B cell (primary cell): Measurements from ENCODE around the gene GET4. TPM values are rescaled to one million over a fixed set of nuclear protein-coding genes. Genes with fewer than 3 reads are reported as not detected.

Source experiments
- ATAC-seq: fragments of 200-7000 bp; cut with Tn5 transposase; one replicate; pipeline ENCODE4 v1.10.0; 2021; ENCODE audit warnings: low read depth, mild to moderate bottlenecking, moderate number of reproducible peaks, moderate library complexity
- CTCF ChIA-PET: fragments of 350-600 bp; sonication (Branson Sonifier 250); formaldehyde crosslinking; loops from one replicate; lab custom pipeline; 2021; ENCODE audit warnings: antibody characterized with exemption, inconsistent platforms; lab: Charles Lee
- POLR2A ChIA-PET: fragments of 350-600 bp; sonication (Branson Sonifier 250); formaldehyde crosslinking; loops from one replicate; lab custom pipeline; 2021; ENCODE audit warnings: antibody characterized with exemption; lab: Charles Lee
- DNase-seq: peaks from one replicate; pipeline ENCODE4 v3.0.0; 2013
- H2AFZ ChIP-seq: 2 replicates; pipeline ENCODE4 v1.6.1; 2012; ENCODE audit warnings: mild to moderate bottlenecking, low read depth, low read length; ENCODE audit not compliant: insufficient read depth, poor library complexity, severe bottlenecking
- H3K27ac ChIP-seq, 2 donors: 1 replicate in 1 of 2; 2 replicates in 1 of 2; pipeline ENCODE4 v1.5.1; 2012 to 2013; ENCODE audit warnings: low read length in 2 of 2, mild to moderate bottlenecking in 2 of 2, moderate library complexity in 1 of 2
- H3K27me3 ChIP-seq, 4 experiments: fragments of 200-600 bp in 1 of 4; sonication (generic) in 1 of 4; replicated peaks in 1 of 4; 1 replicate in 2 of 4; 2 replicates in 2 of 4; pipeline versions ENCODE4 v1.6.1 to v1.7.0; 2013 to 2016; ENCODE audit warnings: low read length in 3 of 4, mild to moderate bottlenecking in 2 of 4, mixed read lengths in 1 of 4, moderate library complexity in 1 of 4; ENCODE audit not compliant: insufficient read depth in 4 of 4, control insufficient read depth in 3 of 4; ENCODE audit errors: control extremely low read depth in 1 of 4
- H3K36me3 ChIP-seq, 2 experiments: replicated peaks in 1 of 2; 1 replicate in 1 of 2; 2 replicates in 1 of 2; pipeline versions ENCODE4 v1.6.1 to v1.7.1; 2013; ENCODE audit warnings: low read length in 1 of 2; ENCODE audit not compliant: insufficient read depth in 2 of 2, control insufficient read depth in 1 of 2; ENCODE audit errors: control extremely low read depth in 1 of 2, extremely low read depth in 1 of 2
- H3K4me1 ChIP-seq, 2 donors: fragments of 200-600 bp in 1 of 2; sonication (generic) in 1 of 2; 1 replicate in 1 of 2; 2 replicates in 1 of 2; pipeline versions ENCODE4 v1.5.1 to v1.6.1; 2013 to 2017; ENCODE audit warnings: low read length in 2 of 2; ENCODE audit not compliant: control insufficient read depth in 2 of 2, insufficient read depth in 2 of 2
- H3K4me2 ChIP-seq: replicated peaks from 2 replicates; pipeline ENCODE3; 2012; ENCODE audit warnings: mild to moderate bottlenecking, low read depth, low read length; ENCODE audit not compliant: poor library complexity, severe bottlenecking
- H3K4me3 ChIP-seq, 5 experiments: fragments of 200-600 bp in 1 of 5; sonication (generic) in 1 of 5; 1 replicate in 3 of 5; 2 replicates in 2 of 5; pipeline versions ENCODE4 v1.5.1 to v1.7.0; 2011 to 2016; ENCODE audit warnings: low read length in 4 of 5, mild to moderate bottlenecking in 4 of 5, low read depth in 2 of 5, control low read depth in 1 of 5, moderate library complexity in 1 of 5; ENCODE audit not compliant: insufficient read depth in 1 of 5; ENCODE audit errors: control extremely low read depth in 1 of 5, extremely low read depth in 1 of 5
- H3K79me2 ChIP-seq: fragments of 200-600 bp; sonication (generic); one replicate; pipeline ENCODE4 v1.6.0; 2016; ENCODE audit warnings: low read length; ENCODE audit not compliant: control insufficient read depth, insufficient read depth
- H3K9ac ChIP-seq: fragments of 200-600 bp; sonication (generic); 2 replicates; pipeline ENCODE4 v1.6.1; 2017; ENCODE audit warnings: mild to moderate bottlenecking, low read length, moderate library complexity
- H3K9me3 ChIP-seq, 3 donors: one replicate each; pipeline versions ENCODE4 v1.6.1 to v1.7.1; 2013; ENCODE audit warnings: low read length in 2 of 3; ENCODE audit not compliant: control insufficient read depth in 2 of 3, insufficient read depth in 1 of 3; ENCODE audit errors: control extremely low read depth in 1 of 3
- H4K20me1 ChIP-seq: 2 replicates; pipeline ENCODE4 v1.6.0; 2012; ENCODE audit warnings: mild to moderate bottlenecking, low read length; ENCODE audit not compliant: insufficient read depth, control insufficient read depth, poor library complexity, severe bottlenecking
- H3K27ac Mint-ChIP-seq: one replicate; pipeline ENCODE4 v1.8.0; 2021; ENCODE audit warnings: mixed read lengths
- H3K27me3 Mint-ChIP-seq: one replicate; pipeline ENCODE4 v1.8.0; 2021; ENCODE audit warnings: mixed read lengths
- H3K4me1 Mint-ChIP-seq: one replicate; pipeline ENCODE4 v1.8.0; 2021; ENCODE audit warnings: mixed read lengths
- H3K4me3 Mint-ChIP-seq: one replicate; pipeline ENCODE4 v1.8.0; 2021; ENCODE audit warnings: mixed read lengths
- H3K9me3 Mint-ChIP-seq: one replicate; pipeline ENCODE4 v1.8.0; 2022; ENCODE audit warnings: mixed read lengths; ENCODE audit not compliant: insufficient read depth
- EZH2 ChIP-seq: IDR thresholded peaks from 2 replicates; pipeline ENCODE4 v1.6.1; 2012; ENCODE audit warnings: borderline replicate concordance, low read depth, mild to moderate bottlenecking, moderate library complexity, low read length; ENCODE audit not compliant: insufficient read depth, poor library complexity, severe bottlenecking
- WGBS: methylation state at CpG from one replicate; pipeline ENCODE4 v1.1.5; 2013; ENCODE audit warnings: missing lambda C conversion rate; ENCODE audit not compliant: insufficient coverage; 5-methylcytosine and 5-hydroxymethylcytosine counted together
- intact Hi-C: fragments of 100-400 bp; cut with micrococcal nuclease; formaldehyde crosslinking; loops from one replicate; pipeline ENCODE4 v1.10.0; 2022
- polyA plus RNA-seq: library from polyadenylated mRNA; depleted of rRNA; stranded (reverse); fragments of >200 nt; gene quantifications from 2 replicates; pipeline ENCODE4 v1.2.3, GENCODE V29; 2012
- total RNA-seq, 2 donors: library from RNA; stranded (reverse); fragments of 120-200 nt in 1 of 2; gene quantifications; 1 replicate in 1 of 2; 2 replicates in 1 of 2; pipeline versions ENCODE4 v1.2.3 to v1.2.4, GENCODE V29; 2013 to 2022
- TF ChIP-seq, protein P1 (sequence below): fragments of 200-600 bp; IDR thresholded peaks from one replicate; pipeline ENCODE4 v1.8.0; 2022; ENCODE audit warnings: antibody characterized with exemption, mild to moderate bottlenecking

GET4 gene
- total and polyA plus RNA-seq, 2 donors (not counting 1 experiment from before 2014, with no cell fraction given), result 53.5 to 65.5 TPM

DNA sequence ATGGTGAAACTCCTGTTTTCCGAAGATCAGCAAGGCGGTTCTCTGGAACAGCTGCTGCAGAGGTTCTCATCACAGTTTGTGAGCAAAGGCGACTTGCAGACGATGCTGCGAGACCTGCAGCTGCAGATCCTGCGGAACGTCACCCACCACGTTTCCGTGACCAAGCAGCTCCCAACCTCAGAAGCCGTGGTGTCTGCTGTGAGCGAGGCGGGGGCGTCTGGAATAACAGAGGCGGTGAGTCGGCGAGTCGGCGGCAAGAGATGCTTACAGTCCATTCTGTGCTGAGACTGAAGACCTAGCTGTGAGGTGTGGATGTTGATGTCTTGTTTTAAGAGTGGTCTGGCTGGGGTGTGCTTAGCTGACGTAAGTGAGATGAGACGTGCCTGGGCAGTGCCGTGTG, 16.2 kb upstream of the GET4 start:
- Mint-ChIP-seq H3K9me3 (no peaks in the 10 kb centered on the region), H3K27me3 (no peaks in the 10 kb centered on the region), H3K27ac (no peak overlapping the region), H3K4me1 (no peaks in the 10 kb centered on the region), H3K4me3 (no peak overlapping the region)
- DNase-seq, result no peak
- ATAC-seq, result no peak
- TF ChIP-seq EZH2, result no peak
- TF ChIP-seq, protein P1, sequence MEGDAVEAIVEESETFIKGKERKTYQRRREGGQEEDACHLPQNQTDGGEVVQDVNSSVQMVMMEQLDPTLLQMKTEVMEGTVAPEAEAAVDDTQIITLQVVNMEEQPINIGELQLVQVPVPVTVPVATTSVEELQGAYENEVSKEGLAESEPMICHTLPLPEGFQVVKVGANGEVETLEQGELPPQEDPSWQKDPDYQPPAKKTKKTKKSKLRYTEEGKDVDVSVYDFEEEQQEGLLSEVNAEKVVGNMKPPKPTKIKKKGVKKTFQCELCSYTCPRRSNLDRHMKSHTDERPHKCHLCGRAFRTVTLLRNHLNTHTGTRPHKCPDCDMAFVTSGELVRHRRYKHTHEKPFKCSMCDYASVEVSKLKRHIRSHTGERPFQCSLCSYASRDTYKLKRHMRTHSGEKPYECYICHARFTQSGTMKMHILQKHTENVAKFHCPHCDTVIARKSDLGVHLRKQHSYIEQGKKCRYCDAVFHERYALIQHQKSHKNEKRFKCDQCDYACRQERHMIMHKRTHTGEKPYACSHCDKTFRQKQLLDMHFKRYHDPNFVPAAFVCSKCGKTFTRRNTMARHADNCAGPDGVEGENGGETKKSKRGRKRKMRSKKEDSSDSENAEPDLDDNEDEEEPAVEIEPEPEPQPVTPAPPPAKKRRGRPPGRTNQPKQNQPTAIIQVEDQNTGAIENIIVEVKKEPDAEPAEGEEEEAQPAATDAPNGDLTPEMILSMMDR, result no peak
- Histone ChIP-seq H3K4me2 (no peak overlapping the region), H3K4me3 (no peak overlapping the region), H3K36me3 (peaks cover 0 to 76% of the 10 kb centered on the region in 2 experiments), H3K9ac (no peak overlapping the region), H3K4me1 (no peaks in the 10 kb centered on the region), H3K27me3 (no peaks in the 10 kb centered on the region), H3K79me2 (no peaks in the 10 kb centered on the region), H4K20me1 (no peaks in the 10 kb centered on the region), H3K27ac (no peak overlapping the region), H2AFZ (no peak overlapping the region), H3K9me3 (no peaks in the 10 kb centered on the region)
- 96% methylated on average over 21 of the region's 21 CpGs for WGBS
- ChIA-PET CTCF (interaction anchor here (0.6 to 1.0 kb wide), 3 partner anchors 10 to 13 kb away, joined by 3 to 4 read pairs (median 3); no protein-coding TSS in a partner anchor), POLR2A (no interaction called here)
- intact Hi-C loops, result no loop called here

DNA sequence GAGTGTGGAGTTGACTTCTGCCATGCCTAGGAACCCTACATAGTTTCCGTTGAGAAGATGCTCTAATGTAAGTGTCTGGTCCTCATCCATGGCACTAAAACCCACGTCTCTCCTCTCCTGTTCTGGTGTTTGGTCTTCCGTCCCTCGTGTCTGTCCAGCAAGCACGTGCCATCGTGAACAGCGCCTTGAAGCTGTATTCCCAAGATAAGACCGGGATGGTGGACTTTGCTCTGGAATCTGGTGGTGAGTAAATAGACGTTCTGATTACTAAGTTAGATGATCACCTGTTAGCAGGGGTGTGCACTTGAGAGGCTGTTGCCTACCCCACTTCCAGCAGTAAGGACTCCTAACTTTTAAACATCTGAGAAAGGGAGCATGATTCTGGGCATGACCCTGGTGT, 15.1 kb upstream of the GET4 start:
- no peak for DNase-seq
- no peak overlapping the region for H3K4me3 ChIP-seq
- WGBS, result 99% methylated on average over 6 of the region's 9 CpGs
- H3K4me1 ChIP-seq, result no peaks in the 10 kb centered on the region
- H3K27me3 ChIP-seq, result no peaks in the 10 kb centered on the region
- no peak overlapping the region for H3K27ac ChIP-seq
- H3K36me3 ChIP-seq, result peaks cover 0 to 77% of the 10 kb centered on the region in 2 experiments
- no peak overlapping the region for H2AFZ ChIP-seq
- ChIA-PET CTCF (interaction anchor here (1.0 kb wide), 2 partner anchors 12 to 71 kb away, joined by 3 to 4 read pairs; no protein-coding TSS in a partner anchor), POLR2A (no interaction called here)
- H3K9ac ChIP-seq, result no peak overlapping the region
- no peak overlapping the region for H3K27ac Mint-ChIP-seq
- no peaks in the 10 kb centered on the region for H3K79me2 ChIP-seq
- no peaks in the 10 kb centered on the region for H3K4me1 Mint-ChIP-seq
- no peak overlapping the region for H3K4me2 ChIP-seq
- no peaks in the 10 kb centered on the region for H3K9me3 ChIP-seq
- H3K9me3 Mint-ChIP-seq, result no peaks in the 10 kb centered on the region
- no peak for ATAC-seq
- H3K4me3 Mint-ChIP-seq, result no peak overlapping the region
- intact Hi-C loops, result no loop called here
- H4K20me1 ChIP-seq, result no peaks in the 10 kb centered on the region
- TF ChIP-seq EZH2, result no peak
- TF ChIP-seq, protein P1, result no peak
- no peaks in the 10 kb centered on the region for H3K27me3 Mint-ChIP-seq
